A549 treated with AZD2906 at 1 μM for 4 hours (cell line): ENCODE results near the gene DIP2C. TPM values are rescaled to one million over a fixed set of nuclear protein-coding genes. Genes with fewer than 3 reads are reported as not detected.

Source experiments
- total RNA-seq: library from RNA; stranded (reverse); fragments of 200-300 nt; extraction: Qiagen RNA extraction; gene quantifications from 5 replicates; pipeline ENCODE4 v1.2.3, GENCODE V29; 2022

The DIP2C gene
- total RNA-seq = 9.9 to 13.7 TPM (median 13.6 TPM) in 5 replicates

DNA sequence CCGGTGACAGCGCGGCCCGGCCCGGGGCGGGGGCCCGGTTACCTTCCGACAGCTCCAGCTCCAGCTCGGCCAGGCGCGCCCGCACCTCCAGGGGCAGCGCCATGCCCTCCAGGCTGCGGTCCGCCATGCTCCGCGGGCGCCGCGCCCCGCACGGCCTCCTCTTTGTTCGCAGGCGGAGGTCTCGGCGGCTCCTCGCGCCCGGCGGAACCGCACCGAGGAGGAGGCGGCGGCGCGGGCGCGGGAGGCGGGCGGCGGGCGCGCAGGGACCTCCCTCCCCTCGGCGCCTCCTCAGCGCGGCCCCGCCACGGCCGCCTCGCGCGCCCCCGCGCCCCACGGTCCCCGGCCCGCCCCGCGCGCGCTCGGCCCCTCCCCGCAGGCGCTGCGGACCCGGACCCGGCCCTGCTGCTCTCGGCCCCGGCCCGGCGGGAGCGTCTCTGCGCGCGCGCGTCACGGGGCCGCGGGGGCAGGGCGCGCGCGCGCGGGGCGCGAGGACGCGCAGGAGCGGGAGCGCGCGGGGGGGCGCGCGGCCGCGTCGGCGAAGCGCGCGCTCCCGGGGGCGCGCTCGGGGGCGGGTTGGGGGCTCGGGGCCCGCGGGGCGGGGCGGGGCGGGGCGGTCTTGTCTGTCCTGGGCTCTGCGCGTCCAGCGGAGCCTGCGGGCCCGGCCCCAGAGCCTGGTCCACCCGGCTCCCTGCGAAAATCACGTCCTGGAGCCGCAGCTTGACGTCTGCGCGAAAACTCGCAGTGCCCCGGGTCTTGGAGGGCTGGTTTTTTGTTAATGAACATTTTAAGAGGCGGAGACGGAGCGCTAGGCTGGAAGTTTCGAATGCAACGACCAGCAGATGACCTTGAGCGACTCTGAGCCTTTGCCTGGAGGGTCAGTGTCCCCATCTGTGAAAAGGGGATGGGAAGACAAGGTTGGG, at the start of gene DIP2C:
DIP2C (minus strand) TSS at position 217 of the 920 bp plus-strand sequence; CDS start at position 127, 90 bp downstream.

Other genes starting within 250 kb of the DIP2C start
- 33.1 to 41.4 TPM (median 36.1 TPM) in 5 replicates for gene LARP4B, start 242.0 kb upstream of the DIP2C start, total RNA-seq